H1 (cell line): ENCODE results near the gene THADA. TPM values are rescaled to one million over a fixed set of nuclear protein-coding genes. Genes with fewer than 3 reads are reported as not detected.

Source experiments
- CTCF ChIA-PET: fragments of 300-600 bp; sonication (Branson Sonifier 250); formaldehyde crosslinking; loops from one replicate; lab custom pipeline; 2021; ENCODE audit not compliant: partially characterized antibody; lab: Charles Lee
- POLR2A ChIA-PET: fragments of 300-600 bp; sonication (Branson Sonifier 250); formaldehyde crosslinking; loops from one replicate; lab custom pipeline; 2021; ENCODE audit warnings: inconsistent platforms; ENCODE audit not compliant: partially characterized antibody; lab: Charles Lee
- DNase-seq, 2 experiments: peaks; one replicate each; pipeline versions ENCODE4 v3.0.0 to v3.0.0-alpha.2; 2010 to 2022; ENCODE audit warnings: low spot score in 2 of 2, low read depth in 1 of 2, mixed read lengths in 1 of 2
- FAIRE-seq: peaks from 2 replicates; lab custom pipeline; 2011; peaks lifted over from hg19 to GRCh38; lab: Jason Lieb, UNC
- H2AFZ ChIP-seq: 2 replicates; pipeline ENCODE4 v1.8.1; 2012; ENCODE audit warnings: low read length, inconsistent platforms
- H2AK5ac ChIP-seq: 2 replicates; pipeline ENCODE4 v1.6.1; 2013; ENCODE audit warnings: low read depth, low read length
- H2BK120ac ChIP-seq: replicated peaks from 2 replicates; pipeline ENCODE3; 2013; ENCODE audit warnings: low read depth, low read length, inconsistent platforms
- H2BK12ac ChIP-seq: 2 replicates; pipeline ENCODE4 v1.6.1; 2013; ENCODE audit warnings: low read depth, low read length
- H2BK15ac ChIP-seq: 2 replicates; pipeline ENCODE4 v1.6.1; 2013; ENCODE audit warnings: low read length
- H2BK20ac ChIP-seq: 2 replicates; pipeline ENCODE4 v1.6.1; 2013; ENCODE audit warnings: low read length
- H2BK5ac ChIP-seq: 2 replicates; pipeline ENCODE4 v1.6.1; 2013; ENCODE audit warnings: low read depth, low read length
- H3K14ac ChIP-seq: 2 replicates; pipeline ENCODE4 v1.6.1; 2013; ENCODE audit warnings: inconsistent platforms; ENCODE audit not compliant: insufficient read length
- H3K18ac ChIP-seq: 2 replicates; pipeline ENCODE4 v1.6.1; 2013; ENCODE audit warnings: low read length; ENCODE audit errors: extremely low read depth
- H3K23ac ChIP-seq: 2 replicates; pipeline ENCODE4 v1.6.1; 2013; ENCODE audit warnings: inconsistent platforms; ENCODE audit not compliant: insufficient read length
- H3K23me2 ChIP-seq: 2 replicates; pipeline ENCODE4 v1.6.1; 2013; ENCODE audit warnings: low read depth, low read length
- H3K27ac ChIP-seq: 2 replicates; pipeline ENCODE4 v1.6.1; 2011; ENCODE audit warnings: low read depth, low read length, inconsistent platforms
- H3K27me3 ChIP-seq, 4 experiments: replicated peaks in 1 of 4; 1 replicate in 1 of 4; 2 replicates in 3 of 4; pipeline versions ENCODE4 v1.6.1 to v1.8.1; 2011 to 2013; ENCODE audit warnings: low read length in 3 of 4, mild to moderate bottlenecking in 3 of 4, inconsistent platforms in 2 of 4, mixed read lengths in 2 of 4, moderate library complexity in 1 of 4; ENCODE audit not compliant: control insufficient read depth in 3 of 4, insufficient read depth in 3 of 4; ENCODE audit errors: extremely low read depth in 1 of 4
- H3K36me3 ChIP-seq, 4 experiments: 2 replicates each; pipeline versions ENCODE4 v1.6.1 to v1.8.1; 2011 to 2013; ENCODE audit warnings: mild to moderate bottlenecking in 4 of 4, low read length in 3 of 4, moderate library complexity in 2 of 4, control low read depth in 1 of 4, inconsistent platforms in 1 of 4; ENCODE audit not compliant: insufficient read depth in 4 of 4, control insufficient read depth in 2 of 4
- H3K4ac ChIP-seq: replicated peaks from 2 replicates; pipeline ENCODE3; 2013; ENCODE audit warnings: low read length, low read depth, mixed read lengths, inconsistent platforms; ENCODE audit not compliant: insufficient read length
- H3K4me1 ChIP-seq, 4 experiments: replicated peaks in 1 of 4; 1 replicate in 1 of 4; 2 replicates in 3 of 4; pipeline versions ENCODE4 v1.6.1 to v1.8.1; 2011 to 2013; ENCODE audit warnings: low read length in 3 of 4, inconsistent platforms in 2 of 4, mixed read lengths in 1 of 4; ENCODE audit not compliant: insufficient read depth in 4 of 4, control insufficient read depth in 3 of 4
- H3K4me2 ChIP-seq, 2 experiments: 2 replicates each; pipeline versions ENCODE4 v1.6.1 to v1.8.1; 2011 to 2013; ENCODE audit warnings: low read depth in 2 of 2, low read length in 2 of 2, control low read depth in 1 of 2, inconsistent platforms in 1 of 2, mild to moderate bottlenecking in 1 of 2; ENCODE audit not compliant: insufficient read depth in 1 of 2
- H3K4me3 ChIP-seq, 4 experiments: fragments of 200-600, 300-600 bp in 1 of 4; sonication (generic), shearing (Covaris generic), sonication (Bioruptor Twin) in 1 of 4; 2 replicates each; pipeline versions ENCODE4 v1.5.1 to v1.8.1; 2011 to 2016; ENCODE audit warnings: low read length in 4 of 4, low read depth in 3 of 4, control low read depth in 2 of 4, inconsistent platforms in 2 of 4, mild to moderate bottlenecking in 2 of 4, mixed read lengths in 1 of 4, moderate library complexity in 1 of 4; ENCODE audit not compliant: insufficient read depth in 2 of 4; ENCODE audit errors: extremely low read depth in 1 of 4
- H3K56ac ChIP-seq: replicated peaks from 2 replicates; pipeline ENCODE3; 2013; ENCODE audit warnings: low read depth, mild to moderate bottlenecking, mixed read lengths, low read length, inconsistent platforms; ENCODE audit not compliant: insufficient read length
- H3K79me1 ChIP-seq: 2 replicates; pipeline ENCODE4 v1.6.1; 2013; ENCODE audit warnings: low read depth, low read length, control low read depth
- H3K79me2 ChIP-seq, 2 experiments: 2 replicates each; pipeline versions ENCODE4 v1.6.1 to v1.8.1; 2012 to 2013; ENCODE audit warnings: low read length in 2 of 2, mild to moderate bottlenecking in 2 of 2, inconsistent platforms in 1 of 2; ENCODE audit not compliant: insufficient read depth in 2 of 2, control insufficient read depth in 1 of 2
- H3K9ac ChIP-seq, 4 experiments: replicated peaks in 1 of 4; 1 replicate in 1 of 4; 2 replicates in 3 of 4; pipeline versions ENCODE4 v1.6.1 to v1.8.1; 2011 to 2013; ENCODE audit warnings: low read depth in 3 of 4, low read length in 3 of 4, control low read depth in 2 of 4, mild to moderate bottlenecking in 2 of 4, moderate library complexity in 2 of 4, inconsistent platforms in 1 of 4; ENCODE audit errors: extremely low read depth in 1 of 4
- H3K9me3 ChIP-seq, 2 experiments: 2 replicates each; pipeline versions ENCODE4 v1.6.1 to v1.8.1; 2012 to 2013; ENCODE audit warnings: mild to moderate bottlenecking in 2 of 2, moderate library complexity in 2 of 2, control low read depth in 1 of 2, inconsistent platforms in 1 of 2, low read depth in 1 of 2, low read length in 1 of 2, mixed read lengths in 1 of 2; ENCODE audit not compliant: insufficient read depth in 2 of 2
- H4K20me1 ChIP-seq, 2 experiments: replicated peaks in 1 of 2; 2 replicates each; pipeline versions ENCODE3 to v1.8.1; 2011 to 2013; ENCODE audit warnings: inconsistent platforms in 2 of 2, low read length in 2 of 2, mild to moderate bottlenecking in 1 of 2; ENCODE audit not compliant: insufficient read depth in 2 of 2, control insufficient read depth in 1 of 2
- H4K5ac ChIP-seq: 2 replicates; pipeline ENCODE4 v1.6.1; 2013; ENCODE audit warnings: low read length, low read depth, mixed read lengths, inconsistent platforms; ENCODE audit not compliant: insufficient read length
- H4K8ac ChIP-seq: 2 replicates; pipeline ENCODE4 v1.8.0; 2013; ENCODE audit warnings: mild to moderate bottlenecking, moderate library complexity, low read length, inconsistent platforms; ENCODE audit not compliant: insufficient read depth; ENCODE audit errors: extremely low read depth
- H4K91ac ChIP-seq: replicated peaks from 2 replicates; pipeline ENCODE3; 2013; ENCODE audit warnings: low read length, mixed read lengths, inconsistent platforms; ENCODE audit not compliant: insufficient read length
- RXRA ChIP-seq: IDR thresholded peaks from 2 replicates; pipeline ENCODE4 v1.6.1; 2011; ENCODE audit warnings: low read depth, mild to moderate bottlenecking, low read length, moderate library complexity; ENCODE audit not compliant: insufficient read depth
- WGBS, 2 experiments: shearing (Covaris generic) in 1 of 2; methylation state at CpG; one replicate each; pipeline versions ENCODE4 v1.1.6 to v1.1.7; 2013 to 2015; ENCODE audit warnings: low lambda C conversion rate in 2 of 2, mixed read lengths in 2 of 2, inconsistent platforms in 1 of 2, low coverage in 1 of 2, missing lambda C conversion rate in 1 of 2; ENCODE audit not compliant: insufficient replicate concordance in 2 of 2, insufficient coverage in 1 of 2, insufficient read length in 1 of 2; ENCODE audit errors: extremely low coverage in 1 of 2, missing lambda C conversion rate in 1 of 2; 5-methylcytosine and 5-hydroxymethylcytosine counted together
- polyA plus RNA-seq, 7 experiments: library from polyadenylated mRNA; depleted of rRNA in 3 of 7; stranded (reverse) in 5 of 7; unstranded in 2 of 7; fragments of >200 nt in 5 of 7; fragments of 200-250 nt in 2 of 7; gene quantifications; 1 replicate in 5 of 7; 2 replicates in 1 of 7; 4 replicates in 1 of 7; pipeline versions ENCODE4 v1.2.1 to v1.2.3, GENCODE V29; 2011 to 2013; ENCODE audit warnings: missing spikeins in 2 of 7, mixed read lengths in 2 of 7
- total RNA-seq: library from RNA; stranded (reverse); fragmentation: NEBNext Ultra II Directional; extraction: Animal tissue kit (Norgen Biotek cat#: 25700); gene quantifications from 2 replicates; pipeline ENCODE4 v1.2.1, GENCODE V29; 2021

The THADA gene
- total and polyA plus RNA-seq, 2 of the 8 experiments (the other 6 are each of a cell fraction or from before 2014, with no cell fraction given): 22.4 to 26.8 TPM

- H3K27ac ChIP-seq: no peak overlapping the region
- no peaks in the 10 kb centered on the region for H3K27me3 ChIP-seq
- H3K4me2 ChIP-seq: no peak overlapping the region
- no peak overlapping the region for H4K5ac ChIP-seq
- DNase-seq (no peak), FAIRE-seq (no peak)
- H2BK12ac ChIP-seq: no peak overlapping the region
- no peaks in the 10 kb centered on the region for H3K79me1 ChIP-seq
- H3K36me3 ChIP-seq: no peaks in the 10 kb centered on the region
- H3K23me2 ChIP-seq: no peaks in the 10 kb centered on the region
- H3K4ac ChIP-seq: no peak overlapping the region
- no peak overlapping the region for H3K9ac ChIP-seq
- no peaks in the 10 kb centered on the region for H3K79me2 ChIP-seq
- no peak overlapping the region for H2BK5ac ChIP-seq
- H2AFZ ChIP-seq: no peak overlapping the region
- no peaks in the 10 kb centered on the region for H4K20me1 ChIP-seq
- TF ChIP-seq RXRA: no peak
- H3K4me3 ChIP-seq: no peak overlapping the region
- POLR2A ChIA-PET: no interaction called here
- H3K56ac ChIP-seq: no peak overlapping the region
- H3K23ac ChIP-seq: no peak overlapping the region
- no peak overlapping the region for H2BK15ac ChIP-seq
- no peak overlapping the region for H2BK20ac ChIP-seq
- no peak overlapping the region for H2BK120ac ChIP-seq
- H3K18ac ChIP-seq: no peak overlapping the region
- H2AK5ac ChIP-seq: no peak overlapping the region
- no peak overlapping the region for H4K8ac ChIP-seq
- H3K4me1 ChIP-seq: no peaks in the 10 kb centered on the region
- H3K9me3 ChIP-seq: no peaks in the 10 kb centered on the region
- 95% methylated on average over 7 of the region's 7 CpGs; no CpG with 5 or more reads in 1 of the 2 experiments for WGBS, 2 experiments
- H4K91ac ChIP-seq: no peak overlapping the region
- H3K14ac ChIP-seq: no peak overlapping the region
- CTCF ChIA-PET: interaction anchor here (0.7 kb wide), 1 partner anchor 208 kb away, joined by 3 read pairs; no protein-coding TSS in a partner anchor
Observed at GRCh38 chr2:43387092-43388062, 208.5 kb downstream of the THADA start.
